ENCODE measurements around the gene RAMACL.
"Not testable (repeated sequence)": the region's sequence is repeated elsewhere in the genome, so short reads cannot be mapped to it uniquely, and the experiment has no call there.

RAMACL gene

DNA sequence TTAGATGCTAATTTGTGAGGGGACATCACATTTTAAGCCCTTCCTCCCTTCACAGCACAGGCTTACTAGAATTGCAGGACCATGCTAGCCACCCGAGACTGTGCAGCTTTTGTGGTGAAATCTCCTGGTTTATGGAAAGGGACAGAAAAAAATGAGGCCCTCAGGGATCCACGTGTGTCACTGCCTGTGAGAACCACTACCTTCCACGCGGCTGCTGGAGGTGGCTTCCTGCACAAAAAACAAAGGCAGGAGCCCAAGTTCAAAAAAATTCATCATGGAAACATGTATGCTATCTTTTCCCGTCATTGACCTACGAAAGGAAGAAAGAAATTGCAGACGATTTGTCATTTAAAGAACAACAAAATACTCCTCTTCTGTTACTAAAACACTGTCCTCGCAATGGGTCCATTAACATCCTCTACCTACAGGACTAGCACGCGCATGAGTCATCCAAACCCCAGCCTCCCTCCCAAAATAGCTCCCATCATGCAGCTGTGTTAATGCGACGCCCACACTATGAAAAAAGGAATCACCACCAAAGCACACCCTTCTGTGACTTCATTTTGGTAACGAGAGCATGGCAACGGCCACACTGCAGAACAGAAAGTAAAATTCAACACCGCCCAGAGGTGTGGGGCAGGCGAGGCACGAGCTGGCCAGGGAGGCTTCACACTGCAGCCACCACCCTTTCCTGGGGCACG lies 45.7 kb downstream of the RAMACL start:
- no peaks in the 10 kb centered on the region for H3K27me3 ChIP-seq (ENCODE audit: low read depth, low read length)
- H2AFZ ChIP-seq (ENCODE audit: low read depth, low read length) = 0 out of 2 replicates have a peak overlapping the region, but pooled peaks have one; percentile 43
- H3K4me3 ChIP-seq (ENCODE audit: low read length) = peak overlapping the region; percentile 73
- peaks cover 21% of the 10 kb centered on the region for H3K4me1 ChIP-seq (ENCODE audit: low read length)
- H3K36me3 ChIP-seq (replicated peaks; ENCODE audit: low read depth, low read length) = no peaks in the 10 kb centered on the region
- H3K9me3 ChIP-seq (ENCODE audit: insufficient read depth, low read length) = no peaks in the 10 kb centered on the region
- H3K79me2 ChIP-seq (ENCODE audit: low read length) = no peaks in the 10 kb centered on the region
- H3K9ac ChIP-seq (ENCODE audit: low read length) = 0 out of 2 replicates have a peak overlapping the region, but pooled peaks have one; percentile 5
- H3K4me2 ChIP-seq (ENCODE audit: low read length) = peak overlapping the region; percentile 86
- H3K27ac ChIP-seq (ENCODE audit: low read length) = peak overlapping the region; percentile 50
- no peak for TF ChIP-seq EZH2phosphoT487 (IDR thresholded peaks at IDR 0.05; ENCODE audit: low read depth)
- TF ChIP-seq, protein P1, sequence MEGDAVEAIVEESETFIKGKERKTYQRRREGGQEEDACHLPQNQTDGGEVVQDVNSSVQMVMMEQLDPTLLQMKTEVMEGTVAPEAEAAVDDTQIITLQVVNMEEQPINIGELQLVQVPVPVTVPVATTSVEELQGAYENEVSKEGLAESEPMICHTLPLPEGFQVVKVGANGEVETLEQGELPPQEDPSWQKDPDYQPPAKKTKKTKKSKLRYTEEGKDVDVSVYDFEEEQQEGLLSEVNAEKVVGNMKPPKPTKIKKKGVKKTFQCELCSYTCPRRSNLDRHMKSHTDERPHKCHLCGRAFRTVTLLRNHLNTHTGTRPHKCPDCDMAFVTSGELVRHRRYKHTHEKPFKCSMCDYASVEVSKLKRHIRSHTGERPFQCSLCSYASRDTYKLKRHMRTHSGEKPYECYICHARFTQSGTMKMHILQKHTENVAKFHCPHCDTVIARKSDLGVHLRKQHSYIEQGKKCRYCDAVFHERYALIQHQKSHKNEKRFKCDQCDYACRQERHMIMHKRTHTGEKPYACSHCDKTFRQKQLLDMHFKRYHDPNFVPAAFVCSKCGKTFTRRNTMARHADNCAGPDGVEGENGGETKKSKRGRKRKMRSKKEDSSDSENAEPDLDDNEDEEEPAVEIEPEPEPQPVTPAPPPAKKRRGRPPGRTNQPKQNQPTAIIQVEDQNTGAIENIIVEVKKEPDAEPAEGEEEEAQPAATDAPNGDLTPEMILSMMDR (IDR thresholded peaks at IDR 0.05; ENCODE audit: low read depth, low read length) = no peak
- no peaks in the 10 kb centered on the region for H4K20me1 ChIP-seq (ENCODE audit: insufficient read depth, low read length)

- no peaks in the 10 kb centered on the region for H4K20me1 ChIP-seq (ENCODE audit: insufficient read depth, low read length)
- no peak overlapping the region for H2AFZ ChIP-seq (ENCODE audit: low read depth, low read length)
- no peaks in the 10 kb centered on the region for H3K79me2 ChIP-seq (ENCODE audit: low read length)
- no peak overlapping the region for H3K9ac ChIP-seq (ENCODE audit: low read length)
- peaks cover 24% of the 10 kb centered on the region for H3K4me1 ChIP-seq (ENCODE audit: low read length)
- TF ChIP-seq, protein P1 (IDR thresholded peaks at IDR 0.05; ENCODE audit: low read depth, low read length) = no peak
- TF ChIP-seq EZH2phosphoT487 (IDR thresholded peaks at IDR 0.05; ENCODE audit: low read depth) = no peak
- H3K27me3 ChIP-seq (ENCODE audit: low read depth, low read length) = no peaks in the 10 kb centered on the region
- no peaks in the 10 kb centered on the region for H3K36me3 ChIP-seq (replicated peaks; ENCODE audit: low read depth, low read length)
- H3K4me3 ChIP-seq (ENCODE audit: low read length) = no peak overlapping the region
- H3K9me3 ChIP-seq (ENCODE audit: insufficient read depth, low read length) = no peaks in the 10 kb centered on the region
- no peak overlapping the region for H3K27ac ChIP-seq (ENCODE audit: low read length)
- no peak overlapping the region for H3K4me2 ChIP-seq (ENCODE audit: low read length)
Measured at GRCh38 chr6:166539543-166539942, 46.9 kb downstream of the RAMACL start.

DNA sequence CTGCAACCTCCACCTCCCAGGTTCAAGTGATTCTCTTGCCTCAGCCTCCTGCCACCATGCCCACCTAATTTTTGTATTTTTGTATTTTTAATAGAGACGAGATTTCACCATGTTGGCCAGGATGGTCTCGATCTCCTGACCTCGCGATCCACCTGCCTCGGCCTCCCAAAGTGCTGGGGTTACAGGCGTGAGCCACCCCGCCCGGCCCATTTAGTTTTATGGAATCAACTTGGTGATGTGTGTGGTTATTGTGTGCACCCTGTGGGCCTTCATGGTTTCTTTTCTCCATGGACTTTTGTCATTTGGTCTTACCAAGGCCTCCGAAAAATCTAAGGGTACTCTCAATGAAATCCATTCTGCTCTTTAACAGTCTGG lies 47.5 kb downstream of the RAMACL start:
- H4K20me1 ChIP-seq (ENCODE audit: insufficient read depth, low read length); H3K27me3 ChIP-seq (ENCODE audit: low read depth, low read length); H3K79me2 ChIP-seq (ENCODE audit: low read length); H3K27ac ChIP-seq (ENCODE audit: low read length); H3K9me3 ChIP-seq (ENCODE audit: insufficient read depth, low read length); H3K36me3 ChIP-seq (replicated peaks; ENCODE audit: low read depth, low read length); H2AFZ ChIP-seq (ENCODE audit: low read depth, low read length); H3K9ac ChIP-seq (ENCODE audit: low read length); H3K4me3 ChIP-seq (ENCODE audit: low read length); H3K4me2 ChIP-seq (ENCODE audit: low read length): not testable (repeated sequence)
- H3K4me1 ChIP-seq (ENCODE audit: low read length) = peaks cover 28% of the 10 kb centered on the region

GRCh38 chr6:166538297-166539010 lies 48.0 kb downstream of the RAMACL start:
- H3K4me3 ChIP-seq (ENCODE audit: low read length) = no peak overlapping the region
- H3K4me2 ChIP-seq (ENCODE audit: low read length) = no peak overlapping the region
- TF ChIP-seq, protein P1 (IDR thresholded peaks at IDR 0.05; ENCODE audit: low read depth, low read length) = no peak
- no peak for TF ChIP-seq EZH2phosphoT487 (IDR thresholded peaks at IDR 0.05; ENCODE audit: low read depth)
- no peak overlapping the region for H2AFZ ChIP-seq (ENCODE audit: low read depth, low read length)
- H4K20me1 ChIP-seq (ENCODE audit: insufficient read depth, low read length) = no peaks in the 10 kb centered on the region
- H3K27me3 ChIP-seq (ENCODE audit: low read depth, low read length) = no peaks in the 10 kb centered on the region
- peaks cover 28% of the 10 kb centered on the region for H3K4me1 ChIP-seq (ENCODE audit: low read length)
- H3K79me2 ChIP-seq (ENCODE audit: low read length) = no peaks in the 10 kb centered on the region
- H3K36me3 ChIP-seq (replicated peaks; ENCODE audit: low read depth, low read length) = no peaks in the 10 kb centered on the region
- no peak overlapping the region for H3K9ac ChIP-seq (ENCODE audit: low read length)
- no peak overlapping the region for H3K27ac ChIP-seq (ENCODE audit: low read length)
- no peaks in the 10 kb centered on the region for H3K9me3 ChIP-seq (ENCODE audit: insufficient read depth, low read length)

Measured in OCI-LY3 (cell line).